HG03439 (cell line): ENCODE results near the gene SLC16A3.
"Not testable (repeated sequence)": the region's sequence is repeated elsewhere in the genome, so short reads cannot be mapped to it uniquely, and the experiment has no call there.

ENCODE experiments used
- ATAC-seq: cut with Tn5 transposase; IDR thresholded peaks from one replicate; pipeline ENCODE4 v1.9.1; 2021; ENCODE audit warnings: mild to moderate bottlenecking, moderate library complexity; ENCODE audit not compliant: unreplicated experiment

The SLC16A3 gene

GRCh38 chr17:82203920-82204319, 24.9 kb upstream of the SLC16A3 start:
- no peak for ATAC-seq

GRCh38 chr17:82204831-82205719, 23.8 kb upstream of the SLC16A3 start:
- ATAC-seq = no peak

GRCh38 chr17:82205720-82206508, 22.9 kb upstream of the SLC16A3 start:
- peak; percentile 69 for ATAC-seq

- ATAC-seq = not testable (repeated sequence)
These were observed 18.2 kb upstream of the SLC16A3 start for GRCh38 chr17:82210655-82211054.

GRCh38 chr17:82212331-82213250, 16.3 kb upstream of the SLC16A3 start, which contains the start of gene CCDC57:
Gene CCDC57, minus strand, starts transcription at chr17:82212842. Its CDS starts 10,898 bp downstream, at chr17:82201944.
- peak; percentile 64 for ATAC-seq

- peak; percentile 20 for ATAC-seq
These were observed 15.4 kb upstream of the SLC16A3 start for GRCh38 chr17:82213251-82214011.

- ATAC-seq = no peak
These were observed 14.7 kb upstream of the SLC16A3 start for GRCh38 chr17:82214012-82214628.

- ATAC-seq = no peak
These were observed 13.5 kb upstream of the SLC16A3 start for GRCh38 chr17:82215095-82215971.

GRCh38 chr17:82215972-82216300, 12.9 kb upstream of the SLC16A3 start:
- ATAC-seq = no peak

- ATAC-seq = no peak
These were observed 12.3 kb upstream of the SLC16A3 start for GRCh38 chr17:82216301-82217119.

- ATAC-seq = no peak
These were observed 11.7 kb upstream of the SLC16A3 start for GRCh38 chr17:82217120-82217529.

GRCh38 chr17:82217530-82218204, 11.2 kb upstream of the SLC16A3 start:
- ATAC-seq = no peak

- ATAC-seq = no peak
These were observed 10.3 kb upstream of the SLC16A3 start for GRCh38 chr17:82218349-82219075.

- no peak for ATAC-seq
These were observed 9.8 kb upstream of the SLC16A3 start for GRCh38 chr17:82219083-82219482.

GRCh38 chr17:82219753-82220709, 8.8 kb upstream of the SLC16A3 start:
- ATAC-seq = no peak
